HG03139 (cell line): ENCODE results near the gene PTAFR.

Source experiments
- ATAC-seq: cut with Tn5 transposase; IDR thresholded peaks from one replicate; pipeline ENCODE4 v1.9.1; 2021; ENCODE audit not compliant: unreplicated experiment

PTAFR gene

DNA sequence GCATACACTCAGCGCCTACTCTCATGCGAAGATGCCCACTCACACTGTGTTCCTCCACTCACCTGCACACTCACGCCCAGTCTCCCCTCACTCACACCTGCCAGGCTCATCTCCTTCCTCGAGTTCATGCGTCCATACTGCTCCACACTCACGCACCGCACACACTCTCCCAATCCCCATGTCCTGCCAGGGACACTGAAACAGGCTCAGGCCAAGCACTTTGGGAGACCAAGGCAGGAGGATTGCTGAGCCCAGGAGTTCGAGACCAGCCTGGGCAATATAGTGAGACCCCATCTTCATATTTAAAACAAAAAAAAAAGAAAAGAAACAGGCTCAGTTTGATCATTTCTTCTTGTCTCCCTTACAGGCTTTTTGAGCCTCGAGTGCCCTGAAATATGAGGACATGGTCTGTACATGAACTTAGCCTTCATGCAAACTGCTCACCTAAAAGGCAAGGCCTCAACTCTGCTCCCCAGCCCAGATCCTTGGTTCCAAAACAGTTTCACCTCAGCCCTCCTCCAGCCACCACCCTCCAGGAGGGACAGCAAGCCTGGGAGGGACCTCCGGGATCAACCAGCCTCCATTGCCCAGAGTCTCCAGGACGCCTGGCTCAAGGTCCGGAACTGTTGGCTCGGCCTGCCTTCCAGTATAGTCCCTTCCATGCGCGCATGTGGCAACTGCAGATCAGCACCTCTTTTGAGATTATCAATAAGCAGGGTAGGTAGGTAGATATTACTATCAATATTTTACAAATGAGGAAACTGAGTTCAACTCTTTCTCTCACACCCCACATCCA lies 2.4 kb upstream of the PTAFR start:
- ATAC-seq: no peak

DNA sequence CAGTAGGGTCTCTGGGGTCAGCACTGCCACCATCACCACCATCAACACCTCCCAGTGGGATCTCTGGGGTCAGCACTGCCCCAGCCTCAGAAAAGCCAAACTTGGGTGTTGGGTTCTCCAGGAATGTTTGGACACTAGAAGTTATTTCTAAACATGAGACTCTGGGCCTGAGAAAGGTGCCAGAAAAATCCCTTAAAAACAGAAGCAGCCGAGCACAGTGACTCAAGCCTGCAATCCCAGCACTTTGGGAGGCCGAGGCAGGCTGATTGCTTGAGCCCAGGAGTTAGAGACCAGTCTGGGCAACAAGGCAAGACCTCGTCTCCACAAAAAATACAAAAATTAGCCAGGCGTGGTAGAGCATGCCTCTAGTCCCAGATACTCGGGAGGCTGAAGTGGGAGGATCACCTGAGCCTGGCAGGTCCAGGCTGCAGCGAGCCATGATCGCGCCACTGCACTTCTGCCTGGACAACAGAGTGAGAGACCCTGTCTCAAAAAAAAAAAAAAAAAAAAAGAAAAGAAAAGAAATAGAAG lies 470 bp downstream of the PTAFR start:
- no peak for ATAC-seq

GRCh38 chr1:28173980-28174297 lies 2.6 kb downstream of the PTAFR start:
- no peak for ATAC-seq

DNA sequence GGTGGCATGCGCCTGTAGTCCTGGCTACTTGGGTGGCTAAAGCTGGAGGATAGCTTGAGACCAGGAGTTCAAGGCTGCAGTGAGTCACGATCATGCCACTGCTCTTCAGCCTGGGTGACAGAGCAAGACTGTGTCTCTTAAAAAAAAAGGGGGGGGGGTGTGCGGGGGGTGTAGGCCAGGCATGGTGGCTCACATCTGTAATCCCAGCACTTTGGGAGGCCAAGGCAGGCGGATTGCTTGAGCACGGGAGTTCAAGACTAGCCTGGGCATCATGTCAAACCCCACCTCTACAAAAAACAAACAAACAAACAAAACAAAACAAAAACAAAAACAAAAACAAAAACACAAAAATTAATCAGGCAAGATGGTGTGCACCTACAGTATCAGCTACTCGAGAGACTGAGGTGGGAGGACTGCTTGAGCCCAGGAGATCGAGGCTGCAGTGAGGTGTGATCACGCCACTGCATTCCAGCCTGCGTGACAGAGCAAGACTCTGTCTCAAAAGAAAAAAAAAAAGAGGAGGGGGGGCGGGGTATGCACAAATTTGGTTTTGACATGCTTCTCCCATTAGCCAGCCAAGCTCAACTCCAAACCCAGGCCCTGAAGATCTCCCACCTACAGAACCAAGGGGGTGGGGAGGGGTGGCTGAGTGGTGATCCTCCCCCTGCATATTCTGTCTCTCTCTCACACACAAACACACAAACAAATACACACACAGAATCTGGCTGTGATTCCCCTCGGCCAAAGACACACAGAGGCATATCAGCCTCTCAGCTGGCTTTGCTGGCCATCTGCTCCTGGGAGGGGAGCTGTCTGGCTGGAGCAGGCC lies 3.1 kb downstream of the PTAFR start:
- no peak for ATAC-seq

DNA sequence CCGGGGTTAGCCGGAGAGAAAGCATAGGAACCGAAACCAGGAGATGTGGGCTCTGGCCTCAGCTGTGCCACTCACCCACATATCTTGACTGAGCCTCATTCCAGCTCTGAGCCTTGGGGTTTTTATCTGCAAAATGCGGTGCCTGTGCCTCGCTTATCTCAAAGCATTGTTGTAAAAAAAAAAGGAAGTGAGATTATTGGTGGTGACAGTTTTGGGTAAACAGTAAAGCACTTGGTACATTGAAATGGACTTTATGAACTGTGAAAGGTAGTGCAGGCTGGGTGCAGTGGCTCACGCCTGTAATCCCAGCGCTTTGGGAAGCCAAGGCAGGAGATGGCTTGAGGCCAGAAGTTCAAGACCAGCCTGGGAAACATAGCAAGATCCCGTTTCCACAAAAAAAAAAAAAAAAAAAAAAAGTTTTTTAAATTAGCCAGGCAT lies 3.8 kb downstream of the PTAFR start:
- ATAC-seq: peak; percentile 59

- no peak for ATAC-seq
These were observed 5.2 kb downstream of the PTAFR start for GRCh38 chr1:28171246-28171645.

DNA sequence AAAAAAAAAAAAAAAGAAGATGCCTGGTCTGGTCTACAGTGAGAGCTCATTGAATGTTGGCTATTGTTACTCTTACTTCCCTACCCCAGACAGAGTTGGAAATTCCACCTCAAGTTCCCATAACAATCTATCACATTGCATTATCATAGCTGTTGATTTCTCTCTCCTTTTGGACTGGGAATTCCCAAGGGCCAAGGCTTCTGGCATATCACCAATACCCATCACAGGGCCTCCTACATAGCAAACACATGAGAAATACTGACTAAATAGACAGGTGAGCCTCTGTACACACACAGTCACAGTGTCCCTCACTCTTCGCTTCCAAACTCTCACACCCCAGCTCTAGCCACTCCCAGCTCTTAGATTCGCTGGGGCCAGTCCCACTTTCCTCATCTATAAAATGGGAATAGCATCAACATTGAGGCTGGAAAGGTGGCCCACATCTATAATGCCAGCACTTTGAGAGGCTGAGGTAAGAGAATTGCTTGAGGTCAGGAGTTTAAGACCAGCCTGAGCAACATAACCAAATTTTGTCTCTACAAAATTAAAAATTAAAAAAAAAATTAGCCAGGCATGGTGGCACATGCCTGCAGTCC lies 6.4 kb downstream of the PTAFR start:
- ATAC-seq: no peak

DNA sequence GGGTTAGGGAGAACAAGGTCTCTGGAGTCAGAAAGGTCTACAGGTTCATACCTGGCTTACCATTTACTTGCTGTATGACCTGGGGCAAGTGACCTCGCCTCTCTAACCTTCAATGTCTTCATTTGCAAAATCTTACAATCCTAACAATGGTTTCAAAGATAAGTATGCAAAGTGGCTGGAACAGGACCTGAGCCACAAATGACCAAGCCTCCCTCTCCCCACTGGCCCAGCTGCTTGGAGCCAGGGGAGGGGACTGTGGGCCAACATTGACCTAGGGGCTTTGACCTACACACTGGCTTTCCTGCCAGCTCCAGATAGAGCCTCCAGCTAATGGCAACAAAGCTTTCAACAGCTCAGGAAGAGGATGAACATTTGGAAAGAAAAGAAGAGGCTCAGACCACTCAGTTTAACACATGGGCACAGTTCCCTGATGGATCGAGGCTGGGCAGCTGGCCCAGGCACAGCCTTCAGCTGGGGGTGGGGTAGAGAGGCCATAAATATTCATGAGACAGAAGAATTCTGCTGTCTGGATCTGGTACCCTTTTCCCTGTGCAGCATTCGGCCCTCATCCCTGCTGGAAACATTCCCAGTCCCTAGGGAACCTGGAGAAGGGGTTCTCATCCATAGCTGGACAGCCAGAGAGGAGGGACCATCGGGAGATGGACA lies 12.9 kb downstream of the PTAFR start:
- ATAC-seq: no peak

GRCh38 chr1:28162151-28162550 lies 14.3 kb downstream of the PTAFR start:
- ATAC-seq: no peak

DNA sequence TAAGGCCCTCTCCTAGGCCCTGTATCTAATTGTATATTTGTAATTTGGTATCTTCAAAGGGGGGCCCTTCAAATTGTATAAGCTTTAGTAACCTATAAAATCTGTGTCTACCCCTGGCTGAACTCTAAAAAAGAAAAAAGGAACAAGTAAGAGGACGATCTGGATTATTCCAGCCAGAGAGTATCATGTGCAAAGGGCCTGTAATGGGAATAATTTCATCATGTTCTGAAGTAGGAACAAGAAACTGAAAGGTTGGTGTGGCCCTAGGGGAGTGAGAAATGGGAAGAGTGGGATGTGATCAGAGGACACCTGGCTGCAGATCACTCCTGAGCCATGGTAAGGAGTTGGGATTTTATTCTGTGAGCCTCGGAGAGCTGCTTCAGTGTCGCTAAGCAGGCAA lies 14.7 kb downstream of the PTAFR start:
- no peak for ATAC-seq

DNA sequence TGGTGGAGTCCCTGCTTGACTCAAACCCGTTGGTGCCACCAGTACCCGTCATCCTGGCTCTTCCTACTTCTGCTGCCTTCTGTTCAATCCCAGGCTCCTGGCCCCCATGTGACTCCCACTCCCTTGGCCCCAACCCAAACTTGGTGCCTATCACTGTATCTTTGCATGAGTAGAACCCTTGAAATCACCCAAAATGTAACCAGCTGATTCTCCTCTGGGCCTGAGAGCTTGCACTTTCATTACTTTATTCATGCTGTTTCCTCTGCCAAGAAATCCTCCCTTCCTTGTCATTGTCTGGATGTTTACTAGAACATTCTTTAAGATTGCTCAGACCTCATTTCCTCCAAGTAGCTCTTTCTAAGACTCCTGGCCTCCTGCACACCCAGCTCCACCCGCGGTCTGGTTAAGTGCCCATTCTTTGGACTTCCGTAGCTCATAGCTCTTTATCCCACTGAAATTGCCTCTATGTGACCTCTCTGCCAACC lies 15.7 kb downstream of the PTAFR start:
- no peak for ATAC-seq

DNA sequence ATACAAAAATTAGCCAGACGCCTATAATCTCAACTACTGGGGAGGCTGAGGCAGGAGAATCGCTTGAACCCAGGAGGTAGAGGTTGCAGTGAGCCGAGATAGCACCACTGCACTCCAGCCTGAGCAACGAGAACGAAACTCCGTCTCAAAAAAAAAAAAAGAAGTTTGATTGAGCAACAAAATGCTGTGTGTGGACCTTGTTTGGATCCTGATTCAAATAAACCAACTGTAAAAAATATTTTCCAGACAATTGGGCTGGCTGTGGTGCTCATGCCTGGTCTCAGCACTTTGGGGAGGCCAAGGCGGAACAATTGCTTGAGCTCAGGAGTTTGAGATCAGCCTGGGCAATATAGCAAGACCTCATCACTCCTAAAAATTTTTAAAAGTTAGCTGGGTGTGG lies 16.8 kb downstream of the PTAFR start:
- no peak for ATAC-seq

DNA sequence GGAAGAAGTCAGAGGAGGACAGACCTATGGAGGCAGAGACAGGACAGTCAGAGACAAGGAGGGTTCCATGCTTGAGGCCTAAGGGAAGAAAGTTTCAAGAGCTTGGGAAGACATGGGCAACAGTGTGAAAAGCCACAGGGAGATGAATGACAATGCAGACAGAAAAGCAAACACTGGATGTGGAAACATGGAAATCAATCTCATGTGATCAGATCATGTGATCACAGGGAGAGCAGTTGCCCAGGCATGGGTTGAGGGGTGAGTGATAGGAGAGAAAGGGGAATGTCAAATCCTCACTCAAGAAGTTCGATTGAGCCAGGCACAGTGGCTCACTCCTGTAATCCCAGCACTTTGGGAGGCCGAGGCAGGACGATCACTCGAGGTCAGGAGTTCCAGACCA lies 17.2 kb downstream of the PTAFR start:
- no peak for ATAC-seq

GRCh38 chr1:28157894-28158293 lies 18.6 kb downstream of the PTAFR start:
- no peak for ATAC-seq

DNA sequence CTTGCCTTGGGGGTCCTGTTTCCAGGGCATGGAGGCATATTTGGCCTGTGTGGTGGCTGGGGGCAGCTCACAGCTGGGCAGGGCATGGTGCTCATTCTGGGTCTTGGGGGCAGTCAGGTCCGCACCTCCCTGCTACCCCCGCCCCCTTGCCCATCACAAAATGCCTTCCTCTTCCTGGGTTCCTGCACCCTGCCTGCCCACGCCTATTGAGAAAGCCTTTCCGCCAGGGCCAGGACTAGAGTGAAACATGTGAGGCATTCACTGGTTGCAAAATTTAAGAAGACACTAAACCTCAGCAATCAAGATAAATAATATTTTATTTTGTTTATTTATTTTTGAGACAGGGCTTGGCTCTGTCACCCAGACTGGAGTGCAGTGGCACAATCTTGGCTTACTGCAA lies 19.7 kb downstream of the PTAFR start:
- no peak for ATAC-seq

DNA sequence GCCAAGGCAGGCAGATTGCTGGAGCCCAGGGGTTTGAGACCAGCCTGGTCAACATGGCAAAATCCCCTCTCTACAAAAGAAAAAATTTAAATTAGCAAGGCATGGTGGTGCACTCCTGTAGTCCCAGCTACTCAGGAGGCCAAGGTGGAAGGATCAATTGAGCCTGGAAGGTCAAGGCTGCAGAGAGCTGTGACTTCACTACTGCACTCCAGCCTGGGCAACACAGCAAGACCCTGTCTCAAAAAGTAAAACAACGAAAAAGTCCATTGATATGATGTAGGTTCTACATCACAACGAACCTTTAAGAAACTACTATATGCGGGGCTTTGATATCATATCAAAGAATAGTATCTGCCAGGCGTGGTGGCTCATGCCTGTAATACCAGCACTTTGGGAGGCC lies 20.9 kb downstream of the PTAFR start:
- ATAC-seq: no peak

- ATAC-seq: no peak
These were observed 22.4 kb downstream of the PTAFR start for GRCh38 chr1:28154078-28154594.

GRCh38 chr1:28150125-28150780 lies 26.2 kb downstream of the PTAFR start:
- no peak for ATAC-seq

DNA sequence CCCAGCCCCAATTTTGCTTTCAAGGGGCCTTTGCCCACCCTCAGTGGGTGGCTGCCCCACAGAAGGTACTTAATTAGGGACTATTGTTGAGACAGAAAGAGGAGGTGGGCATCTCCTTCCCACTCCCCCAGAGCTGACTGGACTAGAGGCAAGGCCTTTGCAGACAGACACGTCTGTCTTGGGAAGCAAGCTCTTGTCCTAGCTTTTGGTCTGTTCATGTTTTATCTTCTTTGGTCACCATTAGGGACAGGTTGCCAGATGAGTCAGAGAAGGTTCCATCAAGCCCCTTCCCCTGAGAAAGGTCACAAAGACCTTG lies 27.7 kb downstream of the PTAFR start:
- no peak for ATAC-seq

DNA sequence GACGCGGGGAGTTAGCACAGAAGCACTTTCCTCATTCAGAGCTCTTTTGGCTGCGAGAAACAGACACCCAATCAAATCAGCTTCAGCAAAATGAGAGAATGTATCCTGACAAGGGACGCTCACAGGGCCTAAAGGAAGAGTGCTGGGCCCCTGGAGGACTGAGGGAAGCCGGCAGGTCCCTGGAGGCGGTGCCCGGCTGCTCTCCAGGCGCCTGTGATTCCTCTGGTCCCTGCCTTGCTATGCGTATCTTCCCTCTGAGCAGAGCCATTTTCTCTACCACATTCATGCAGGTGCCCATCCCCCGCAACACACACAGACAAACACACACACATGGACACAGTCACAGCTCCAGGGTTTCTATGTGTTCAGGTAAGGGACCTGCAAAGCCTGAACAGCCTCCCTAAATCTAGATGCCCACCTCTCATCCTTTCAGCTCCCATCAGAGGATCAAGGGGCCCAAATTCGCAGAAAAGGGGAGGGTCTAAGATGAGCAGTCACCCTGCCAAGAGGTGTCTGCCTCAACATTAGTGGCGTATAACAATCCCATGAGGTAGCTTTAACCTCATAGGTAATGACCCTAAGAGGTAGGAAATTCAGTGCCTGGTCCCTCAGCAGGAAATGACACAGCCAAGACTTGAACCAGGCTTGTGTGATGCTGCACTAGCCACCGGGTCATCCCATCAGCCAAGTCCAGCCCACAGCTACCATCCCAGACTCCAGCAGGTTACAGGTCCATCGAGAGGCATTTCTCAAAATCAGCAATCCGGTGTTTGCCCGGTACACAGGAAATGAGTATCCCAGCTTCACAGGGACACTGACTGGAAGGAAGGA lies 29.0 kb downstream of the PTAFR start:
- ATAC-seq: no peak
